K562 (cell line): ENCODE data around the gene RBFOX2. TPM values are rescaled to one million over a fixed set of nuclear protein-coding genes. Genes with fewer than 3 reads are reported as not detected.

ENCODE experiments used
- ATAC-seq: fragments of 200-7000 bp; cut with Tn5 transposase; 3 replicates; pipeline ENCODE4 v1.9.1; 2020; ENCODE audit warnings: moderate library complexity
- BruUV-seq: library from RNA; stranded (reverse); fragments of 400-500 nt; replicated peaks from 2 replicates; lab custom pipeline; 2021; lab: Mats Ljungman, UMichigan
- CTCF ChIA-PET: fragments of 300-600 bp; formaldehyde crosslinking; extraction: SDS; loops from one replicate; lab custom pipeline; 2021; ENCODE audit warnings: low intra/inter-chr PET ratio; lab: Yijun Ruan, JAX
- POLR2A ChIA-PET: fragments of 300-600, 350-650 bp; sonication (Branson Sonifier 250); formaldehyde crosslinking; extraction: SDS; loops from one replicate; lab custom pipeline; 2021; ENCODE audit warnings: antibody characterized with exemption, inconsistent platforms; lab: Yijun Ruan, JAX
- DNase-seq, 4 experiments: peaks; one replicate each; pipeline versions ENCODE4 v3.0.0 to v3.0.0-alpha.2; 2011 to 2018; ENCODE audit warnings: low spot score in 3 of 4, mixed read lengths in 3 of 4; ENCODE audit errors: extremely low read depth in 1 of 4
- FAIRE-seq: peaks from 2 replicates; lab custom pipeline; 2011; peaks lifted over from hg19 to GRCh38; lab: Jason Lieb, UNC
- H2AFZ ChIP-seq: 2 replicates; pipeline ENCODE4 v1.6.0; 2011; ENCODE audit warnings: low read depth, low read length, control low read depth, inconsistent platforms
- H3K27ac ChIP-seq: fragments of 200-600 bp; 3 replicates; pipeline ENCODE4 v1.8.0; 2011; ENCODE audit warnings: low read depth, mild to moderate bottlenecking, control low read depth, inconsistent platforms, low read length, moderate library complexity, mixed read lengths; ENCODE audit errors: extremely low read depth
- H3K27me3 ChIP-seq, 2 experiments: fragments of 300-600 bp in 1 of 2; 2 replicates in 1 of 2; 3 replicates in 1 of 2; pipeline versions ENCODE4 v1.6.0 to v1.8.0; 2011; ENCODE audit warnings: inconsistent platforms in 2 of 2, low read length in 2 of 2, mild to moderate bottlenecking in 1 of 2, mixed read lengths in 1 of 2, moderate library complexity in 1 of 2; ENCODE audit not compliant: control insufficient read depth in 2 of 2, insufficient read depth in 2 of 2
- H3K36me3 ChIP-seq: fragments of 300-600 bp; 3 replicates; pipeline ENCODE4 v1.8.0; 2011; ENCODE audit warnings: mild to moderate bottlenecking, low read length, inconsistent platforms; ENCODE audit not compliant: control insufficient read depth, insufficient read depth
- H3K4me1 ChIP-seq, 2 experiments: fragments of 200-600 bp in 1 of 2; replicated peaks in 1 of 2; 2 replicates in 1 of 2; 3 replicates in 1 of 2; pipeline versions ENCODE4 v1.5.1 to v1.8.0; 2011; ENCODE audit warnings: inconsistent platforms in 2 of 2, low read length in 2 of 2, mild to moderate bottlenecking in 1 of 2, mixed read lengths in 1 of 2, moderate library complexity in 1 of 2; ENCODE audit not compliant: control insufficient read depth in 2 of 2, insufficient read depth in 2 of 2
- H3K4me2 ChIP-seq: 2 replicates; pipeline ENCODE4 v1.6.1; 2011; ENCODE audit warnings: low read length, control low read depth, inconsistent platforms, mixed read lengths; ENCODE audit not compliant: insufficient read depth
- H3K4me3 ChIP-seq: fragments of 200-600 bp; sonication (generic), shearing (Covaris generic); 2 replicates; pipeline ENCODE4 v1.5.1; 2016; ENCODE audit warnings: control low read depth, inconsistent platforms
- H3K79me2 ChIP-seq: fragments of 200-600 bp; 3 replicates; pipeline ENCODE4 v1.8.0; 2011; ENCODE audit warnings: low read length, inconsistent platforms; ENCODE audit not compliant: control insufficient read depth, insufficient read depth
- H3K9ac ChIP-seq, 2 experiments: 2 replicates each; pipeline versions ENCODE4 v1.6.0 to v1.6.1; 2011; ENCODE audit warnings: low read depth in 2 of 2, low read length in 2 of 2, control low read depth in 1 of 2, inconsistent platforms in 1 of 2, mild to moderate bottlenecking in 1 of 2, mixed read lengths in 1 of 2; ENCODE audit not compliant: insufficient read depth in 1 of 2
- H3K9me1 ChIP-seq: one replicate; pipeline ENCODE4 v1.6.0; 2011; ENCODE audit warnings: inconsistent platforms, mild to moderate bottlenecking, low read length, moderate library complexity; ENCODE audit not compliant: control insufficient read depth, insufficient read depth
- H3K9me3 ChIP-seq: replicated peaks from 2 replicates; pipeline ENCODE4 v1.5.1; 2011; ENCODE audit warnings: low read depth, low read length, inconsistent platforms; ENCODE audit not compliant: control insufficient read depth, insufficient read depth
- H4K20me1 ChIP-seq: replicated peaks from 2 replicates; pipeline ENCODE4 v1.6.1; 2011; ENCODE audit warnings: low read length, inconsistent platforms, mixed read lengths; ENCODE audit not compliant: control insufficient read depth, insufficient read depth
- BCLAF1 ChIP-seq, 2 experiments: fragments of 450-650 bp in 1 of 2; IDR thresholded peaks; 2 replicates each; pipeline ENCODE4 v1.6.1; 2011 to 2017; ENCODE audit warnings: low read depth in 2 of 2, antibody characterized with exemption in 1 of 2, borderline replicate concordance in 1 of 2, low read length in 1 of 2, mild to moderate bottlenecking in 1 of 2, mixed read lengths in 1 of 2; ENCODE audit not compliant: control insufficient read depth in 1 of 2
- EWSR1 ChIP-seq: fragments of 450-650 bp; IDR thresholded peaks from 2 replicates; pipeline ENCODE4 v1.6.1; 2018; ENCODE audit warnings: borderline replicate concordance, mild to moderate bottlenecking, low read depth, moderate library complexity; ENCODE audit not compliant: partially characterized antibody
- RERE ChIP-seq: sonication (generic); formaldehyde crosslinking; IDR thresholded peaks from 2 replicates; pipeline ENCODE4 v1.8.0; 2023; ENCODE audit warnings: missing genetic modification reagents, mild to moderate bottlenecking, borderline replicate concordance
- RUNX1 ChIP-seq: sonication (generic); IDR thresholded peaks from 2 replicates; pipeline ENCODE4 v1.6.1; 2016; ENCODE audit warnings: antibody characterized with exemption, low read depth
- SRSF9 ChIP-seq: fragments of 200-400 bp; formaldehyde crosslinking; IDR thresholded peaks from 2 replicates; pipeline ENCODE4 v1.6.1; 2017; ENCODE audit warnings: low read depth, low read length, borderline replicate concordance
- ZBTB49 ChIP-seq: sonication (generic); formaldehyde crosslinking; IDR thresholded peaks from 2 replicates; pipeline ENCODE4 v1.8.0; 2022; ENCODE audit warnings: missing genetic modification reagents, mild to moderate bottlenecking, borderline replicate concordance
- ZNF507 ChIP-seq: conservative IDR thresholded peaks from 2 replicates; pipeline ENCODE4 v1.6.1; 2017; ENCODE audit warnings: missing genetic modification characterization, missing compliant biosample characterization
- ZNF766 ChIP-seq: fragments of 200-800 bp; sonication (Bioruptor generic); conservative IDR thresholded peaks from 2 replicates; pipeline ENCODE4 v1.6.1; 2016; ENCODE audit warnings: missing genetic modification characterization, missing compliant biosample characterization
- WGBS: fragments of 100-300 bp; shearing (Covaris generic); methylation state at CpG from one replicate; pipeline ENCODE4 v1.1.6; 2016; ENCODE audit warnings: low coverage, mixed read lengths; ENCODE audit not compliant: insufficient coverage; ENCODE audit errors: missing lambda C conversion rate; 5-methylcytosine and 5-hydroxymethylcytosine counted together
- in situ Hi-C: fragments of 300-500 bp; cut with MboI; formaldehyde crosslinking; loops from 4 replicates; pipeline ENCODE4 v1.15.0; 2018; ENCODE audit warnings: inconsistent platforms, mixed read lengths
- intact Hi-C: fragments of 100-400 bp; cut with micrococcal nuclease; formaldehyde crosslinking; loops from 2 replicates; pipeline ENCODE4 v1.14.2; 2022
- polyA plus RNA-seq, 8 experiments: library from polyadenylated mRNA; depleted of rRNA in 4 of 8; stranded (reverse) in 5 of 8; unstranded in 3 of 8; fragments of >200 nt; fragmentation: Nextera tagmentation in 2 of 8; fragmentation: Illumina TruSeq in 1 of 8; extraction: Ambion mirVana in 2 of 8; extraction: Trizol in 1 of 8; gene quantifications; 2 replicates each; pipeline versions ENCODE4 v1.2.1 to v1.2.3, GENCODE V29; 2011 to 2014; ENCODE audit warnings: inconsistent platforms in 1 of 8, missing spikeins in 1 of 8
- total RNA-seq, 7 experiments: library from RNA; depleted of rRNA in 6 of 7; stranded (reverse); fragments of >200 nt in 6 of 7; fragmentation: Illumina TruSeq in 2 of 7; extraction: Trizol in 2 of 7; gene quantifications; 2 replicates each; pipeline versions ENCODE4 v1.2.1 to v1.2.3, GENCODE V29; 2011 to 2021; ENCODE audit warnings: low replicate concordance in 1 of 7

The RBFOX2 gene
- total and polyA plus RNA-seq, 9 of the 15 experiments (the other 6 are each of a cell fraction or from before 2014, with no cell fraction given) = 5.8 to 24.8 (median 14.2) TPM

DNA sequence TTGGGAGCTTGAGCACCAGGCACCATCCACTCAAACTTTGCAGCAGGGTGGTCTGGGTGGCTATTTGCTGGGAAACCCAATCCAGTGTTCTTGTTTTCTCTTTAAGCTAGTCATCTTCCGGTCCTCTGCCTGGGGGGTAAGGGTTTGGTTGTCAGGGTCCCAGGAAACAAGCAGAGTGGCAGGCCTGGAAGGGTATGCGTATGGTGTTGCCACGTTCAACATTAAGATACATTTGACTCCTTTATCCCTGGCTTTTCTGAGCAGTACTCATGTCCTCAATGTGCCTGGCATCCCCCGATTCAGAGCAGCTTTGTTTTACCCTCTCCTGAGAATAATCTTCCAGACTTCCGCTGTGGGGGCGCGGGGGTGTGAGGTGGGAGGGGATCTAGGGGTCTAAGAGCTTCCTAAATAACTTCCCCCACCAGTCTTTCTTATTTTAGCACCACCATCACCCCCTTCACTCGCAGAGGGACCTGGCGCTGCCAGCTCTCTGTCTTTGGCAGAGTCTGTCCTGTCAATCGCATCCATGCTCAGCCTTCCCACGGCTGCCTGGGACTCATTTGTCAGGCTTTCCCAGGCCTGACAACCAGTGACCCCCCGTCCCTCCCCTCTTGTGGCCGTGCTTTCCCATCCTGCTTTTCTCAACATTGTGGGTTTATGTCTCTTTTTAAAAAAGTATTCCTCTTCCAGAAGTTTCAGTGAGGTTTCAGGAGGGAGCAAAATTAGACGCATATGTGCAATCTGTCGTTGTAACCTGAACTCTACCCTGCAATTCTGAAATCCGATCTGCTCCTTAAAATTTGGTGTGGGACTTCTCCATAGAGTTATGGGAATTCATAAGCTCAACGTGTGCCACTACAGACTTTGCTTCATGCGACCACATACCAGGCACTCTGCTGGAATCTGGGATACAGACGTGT is 27.0 kb upstream of the RBFOX2 start:
- in situ Hi-C loops = no loop called here
- Histone ChIP-seq H3K4me1 (peaks cover 0 to 15% of the 10 kb centered on the region in 2 experiments; a peak in 3 of 5 replicates), H3K27ac (no peak overlapping the region), H4K20me1 (no peaks in the 10 kb centered on the region), H3K36me3 (no peaks in the 10 kb centered on the region), H3K4me3 (no peak overlapping the region), H3K9ac (no peak overlapping the region; a peak in 1 of 4 replicates), H2AFZ (no peak overlapping the region), H3K27me3 (no peaks in the 10 kb centered on the region), H3K9me1 (no peaks in the 10 kb centered on the region), H3K4me2 (no peak overlapping the region), H3K9me3 (no peaks in the 10 kb centered on the region), H3K79me2 (no peaks in the 10 kb centered on the region)
- no TSS peak for BruUV-seq
- FAIRE-seq (no peak), ATAC-seq (no peak), DNase-seq (no peak)
- intact Hi-C loops = no loop called here
- CTCF ChIA-PET = no interaction called here
- WGBS = 63% methylated on average over 15 of the region's 19 CpGs
- POLR2A ChIA-PET = interaction anchor here (3.6 kb wide), 1 partner anchor 10 kb away, joined by 12 read pairs; no protein-coding TSS in a partner anchor
- no peak for TF ChIP-seq ZBTB49 (CRISPR knock-in tag)
- TF ChIP-seq BCLAF1 (IDR thresholded peaks at IDR 0.05; ENCODE audit: borderline replicate concordance in 1 of 2, control insufficient read depth in 1 of 2, low read depth in 2 of 2, low read length in 1 of 2) = no peak
- no peak for TF ChIP-seq EWSR1
- no peak for TF ChIP-seq ZNF507 (tag)
- TF ChIP-seq RUNX1 = no peak
- no peak for TF ChIP-seq RERE
- TF ChIP-seq SRSF9 = no peak
- no peak for TF ChIP-seq ZNF766 (CRISPR knock-in tag)
